ENCODE results near the gene GMEB2. TPM values are rescaled to one million over a fixed set of nuclear protein-coding genes. Genes with fewer than 3 reads are reported as not detected.

The GMEB2 gene
- polyA plus RNA-seq, 4 donors: 8.4 to 10.4 (median 9.6) TPM

GRCh38 chr20:63545814-63546213 lies 81.1 kb downstream of the GMEB2 start:
- 12 to 43% (median 17%) methylated on average over 6 of the region's 6 CpGs for WGBS, 3 donors
- Histone ChIP-seq H3K36me3 (ENCODE audit: control insufficient read depth in 3 of 3, insufficient read depth in 2 of 3, low read depth in 1 of 3, low read length in 3 of 3) (no peaks in the 10 kb centered on the region), H3K27me3 (ENCODE audit: control insufficient read depth in 3 of 3, insufficient read depth in 3 of 3, low read length in 3 of 3) (peaks cover 5 to 44% (median 8%) of the 10 kb centered on the region in 3 donors), H3K4me3 (ENCODE audit: low read depth in 1 of 3, low read length in 3 of 3) (no peak overlapping the region), H3K27ac (ENCODE audit: low read depth in 1 of 3, low read length in 2 of 3) (peak overlapping the region in 1 of 3 donors; percentile 69), H3K4me1 (ENCODE audit: control insufficient read depth in 3 of 3, insufficient read depth in 2 of 3, low read depth in 1 of 3, low read length in 2 of 3) (peaks cover 0 to 25% (median 0%) of the 10 kb centered on the region in 3 donors), H3K9me3 (ENCODE audit: control insufficient read depth in 2 of 2, insufficient read depth in 1 of 2, low read depth in 1 of 2, low read length in 1 of 2) (no peaks in the 10 kb centered on the region)
- DNase-seq: peak in 1 of 2 donors; percentile 51
- no peak for FAIRE-seq

DNA sequence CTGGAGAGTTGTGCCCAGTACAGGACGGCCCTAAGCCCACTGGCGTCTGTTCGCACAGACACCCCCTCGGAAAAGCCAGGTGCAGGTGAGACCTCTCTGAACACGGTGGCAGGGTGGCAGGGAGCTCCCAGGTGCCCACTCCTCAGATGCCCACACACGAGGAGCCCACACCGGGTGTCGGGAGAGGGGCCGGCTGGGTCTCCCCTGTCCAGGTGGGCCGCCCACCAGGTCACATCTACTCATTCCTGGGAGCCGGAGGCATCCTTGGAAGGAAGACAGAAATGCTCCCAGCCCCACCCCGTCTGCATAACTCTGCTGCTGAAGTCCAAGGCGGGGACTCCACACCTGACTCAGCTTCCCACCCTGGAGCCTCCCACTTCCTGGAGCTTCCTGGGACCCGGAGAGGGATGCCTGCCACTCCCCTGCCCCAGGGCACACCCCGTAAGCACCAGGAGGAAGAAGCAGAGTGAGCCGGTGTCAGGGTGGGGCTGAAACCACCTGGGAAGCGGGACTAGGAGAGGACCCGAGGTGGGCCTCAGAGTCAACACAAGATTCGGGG lies 81.9 kb downstream of the GMEB2 start:
- no peak for FAIRE-seq
- peak; percentile 85 to 87 for DNase-seq
- Histone ChIP-seq H3K4me3 (ENCODE audit: low read depth in 1 of 3, low read length in 3 of 3) (no peak overlapping the region), H3K27ac (ENCODE audit: low read depth in 1 of 3, low read length in 2 of 3) (peak overlapping the region in 2 of 3 donors; percentile 14 to 69), H3K9me3 (ENCODE audit: control insufficient read depth in 2 of 2, insufficient read depth in 1 of 2, low read depth in 1 of 2, low read length in 1 of 2) (no peaks in the 10 kb centered on the region), H3K27me3 (ENCODE audit: control insufficient read depth in 3 of 3, insufficient read depth in 3 of 3, low read length in 3 of 3) (peaks cover 5 to 42% (median 8%) of the 10 kb centered on the region in 3 donors), H3K4me1 (ENCODE audit: control insufficient read depth in 3 of 3, insufficient read depth in 2 of 3, low read depth in 1 of 3, low read length in 2 of 3) (peaks cover 0 to 25% (median 0%) of the 10 kb centered on the region in 3 donors), H3K36me3 (ENCODE audit: control insufficient read depth in 3 of 3, insufficient read depth in 2 of 3, low read depth in 1 of 3, low read length in 3 of 3) (no peaks in the 10 kb centered on the region)
- WGBS, 3 donors: 17 to 63% (median 43%) methylated on average over 18 to 19 of the region's 19 CpGs

GRCh38 chr20:63544241-63544957 lies 82.5 kb downstream of the GMEB2 start:
- FAIRE-seq: no peak
- no peaks in the 10 kb centered on the region for H3K9me3 ChIP-seq (ENCODE audit: control insufficient read depth in 2 of 2, insufficient read depth in 1 of 2, low read depth in 1 of 2, low read length in 1 of 2)
- H3K27me3 ChIP-seq (ENCODE audit: control insufficient read depth in 3 of 3, insufficient read depth in 3 of 3, low read length in 3 of 3): peaks cover 2 to 38% (median 8%) of the 10 kb centered on the region in 3 donors
- DNase-seq: peak in 1 of 2 donors; percentile 78
- WGBS, 3 donors: 25 to 57% (median 32%) methylated on average over 25 to 27 of the region's 27 CpGs
- H3K27ac ChIP-seq (ENCODE audit: low read depth in 1 of 3, low read length in 2 of 3): no peak overlapping the region
- H3K4me1 ChIP-seq (ENCODE audit: control insufficient read depth in 3 of 3, insufficient read depth in 2 of 3, low read depth in 1 of 3, low read length in 2 of 3): peaks cover 0 to 25% (median 0%) of the 10 kb centered on the region in 3 donors
- H3K36me3 ChIP-seq (ENCODE audit: control insufficient read depth in 3 of 3, insufficient read depth in 2 of 3, low read depth in 1 of 3, low read length in 3 of 3): no peaks in the 10 kb centered on the region
- H3K4me3 ChIP-seq (ENCODE audit: low read depth in 1 of 3, low read length in 3 of 3): no peak overlapping the region

DNA sequence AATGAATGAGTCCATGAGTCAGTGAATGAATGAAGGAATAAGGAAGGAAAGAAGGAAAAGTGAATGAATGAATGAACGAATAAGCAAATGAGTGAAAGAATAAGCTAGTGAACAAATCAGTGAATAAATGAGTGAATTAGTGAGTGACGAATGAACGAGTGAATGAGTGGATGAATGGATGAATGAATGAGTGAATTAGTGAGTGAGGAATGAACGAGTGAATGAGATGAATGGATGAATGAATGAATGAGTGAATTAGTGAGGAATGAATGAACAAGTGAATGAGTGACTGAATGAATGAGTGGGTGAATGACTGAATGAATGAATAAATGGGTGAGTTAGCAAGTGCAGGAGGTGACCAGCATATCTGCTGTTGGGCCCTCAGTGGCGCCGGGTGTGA lies 83.2 kb downstream of the GMEB2 start:
- no peaks in the 10 kb centered on the region for H3K9me3 ChIP-seq (ENCODE audit: control insufficient read depth in 2 of 2, insufficient read depth in 1 of 2, low read depth in 1 of 2, low read length in 1 of 2)
- no peak overlapping the region for H3K4me3 ChIP-seq (ENCODE audit: low read depth in 1 of 3, low read length in 3 of 3)
- no peak overlapping the region for H3K27ac ChIP-seq (ENCODE audit: low read depth in 1 of 3, low read length in 2 of 3)
- DNase-seq (no peak), FAIRE-seq (no peak)
- H3K4me1 ChIP-seq (ENCODE audit: control insufficient read depth in 3 of 3, insufficient read depth in 2 of 3, low read depth in 1 of 3, low read length in 2 of 3): peaks cover 0 to 25% (median 0%) of the 10 kb centered on the region in 3 donors
- H3K36me3 ChIP-seq (ENCODE audit: control insufficient read depth in 3 of 3, insufficient read depth in 2 of 3, low read depth in 1 of 3, low read length in 3 of 3): no peaks in the 10 kb centered on the region
- WGBS, 3 donors: 60 to 84% (median 81%) methylated on average over 6 of the region's 6 CpGs
- H3K27me3 ChIP-seq (ENCODE audit: control insufficient read depth in 3 of 3, insufficient read depth in 3 of 3, low read length in 3 of 3): peaks cover 0 to 33% (median 8%) of the 10 kb centered on the region in 3 donors

GRCh38 chr20:63543131-63543530 lies 83.8 kb downstream of the GMEB2 start:
- Histone ChIP-seq H3K27me3 (ENCODE audit: control insufficient read depth in 3 of 3, insufficient read depth in 3 of 3, low read length in 3 of 3) (peaks cover 0 to 27% (median 8%) of the 10 kb centered on the region in 3 donors), H3K4me1 (ENCODE audit: control insufficient read depth in 3 of 3, insufficient read depth in 2 of 3, low read depth in 1 of 3, low read length in 2 of 3) (peaks cover 0 to 25% (median 2%) of the 10 kb centered on the region in 3 donors), H3K4me3 (ENCODE audit: low read depth in 1 of 3, low read length in 3 of 3) (no peak overlapping the region), H3K27ac (ENCODE audit: low read depth in 1 of 3, low read length in 2 of 3) (no peak overlapping the region), H3K36me3 (ENCODE audit: control insufficient read depth in 3 of 3, insufficient read depth in 2 of 3, low read depth in 1 of 3, low read length in 3 of 3) (no peaks in the 10 kb centered on the region), H3K9me3 (ENCODE audit: control insufficient read depth in 2 of 2, insufficient read depth in 1 of 2, low read depth in 1 of 2, low read length in 1 of 2) (no peaks in the 10 kb centered on the region)
- WGBS, 3 donors: 69 to 85% (median 84%) methylated on average over 10 of the region's 10 CpGs
- DNase-seq (no peak), FAIRE-seq (no peak)

DNA sequence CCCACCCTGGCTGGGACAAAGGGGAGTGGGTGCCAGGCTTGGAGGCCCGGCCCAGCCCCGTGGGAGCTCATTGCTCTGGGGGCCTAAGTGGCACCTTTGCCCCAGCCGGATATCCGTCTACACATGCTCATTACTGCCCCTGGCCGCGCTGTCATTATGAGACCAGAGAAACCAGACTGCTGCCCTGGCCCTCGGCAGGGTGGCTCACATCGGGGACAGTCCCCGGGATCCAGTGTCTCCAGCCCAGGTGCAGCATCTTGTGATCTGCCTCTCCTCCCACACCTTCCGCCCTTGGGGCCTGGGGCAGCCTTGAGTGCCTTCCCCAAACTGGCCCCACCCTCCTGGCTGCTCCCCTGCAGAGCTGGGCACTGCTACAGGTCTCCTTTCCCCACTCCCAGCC lies 84.2 kb downstream of the GMEB2 start:
- no peak for FAIRE-seq
- H3K9me3 ChIP-seq (ENCODE audit: control insufficient read depth in 2 of 2, insufficient read depth in 1 of 2, low read depth in 1 of 2, low read length in 1 of 2): no peaks in the 10 kb centered on the region
- H3K36me3 ChIP-seq (ENCODE audit: control insufficient read depth in 3 of 3, insufficient read depth in 2 of 3, low read depth in 1 of 3, low read length in 3 of 3): no peaks in the 10 kb centered on the region
- H3K27ac ChIP-seq (ENCODE audit: low read depth in 1 of 3, low read length in 2 of 3): no peak overlapping the region
- H3K4me3 ChIP-seq (ENCODE audit: low read depth in 1 of 3, low read length in 3 of 3): no peak overlapping the region
- peaks cover 0 to 26% (median 2%) of the 10 kb centered on the region in 3 donors for H3K4me1 ChIP-seq (ENCODE audit: control insufficient read depth in 3 of 3, insufficient read depth in 2 of 3, low read depth in 1 of 3, low read length in 2 of 3)
- H3K27me3 ChIP-seq (ENCODE audit: control insufficient read depth in 3 of 3, insufficient read depth in 3 of 3, low read length in 3 of 3): peaks cover 0 to 24% (median 8%) of the 10 kb centered on the region in 3 donors
- WGBS, 3 donors: 66 to 79% (median 70%) methylated on average over 10 of the region's 10 CpGs
- no peak for DNase-seq

GRCh38 chr20:63542031-63542559 lies 84.8 kb downstream of the GMEB2 start:
- no peak for FAIRE-seq
- H3K4me3 ChIP-seq (ENCODE audit: low read depth in 1 of 3, low read length in 3 of 3): no peak overlapping the region

DNA sequence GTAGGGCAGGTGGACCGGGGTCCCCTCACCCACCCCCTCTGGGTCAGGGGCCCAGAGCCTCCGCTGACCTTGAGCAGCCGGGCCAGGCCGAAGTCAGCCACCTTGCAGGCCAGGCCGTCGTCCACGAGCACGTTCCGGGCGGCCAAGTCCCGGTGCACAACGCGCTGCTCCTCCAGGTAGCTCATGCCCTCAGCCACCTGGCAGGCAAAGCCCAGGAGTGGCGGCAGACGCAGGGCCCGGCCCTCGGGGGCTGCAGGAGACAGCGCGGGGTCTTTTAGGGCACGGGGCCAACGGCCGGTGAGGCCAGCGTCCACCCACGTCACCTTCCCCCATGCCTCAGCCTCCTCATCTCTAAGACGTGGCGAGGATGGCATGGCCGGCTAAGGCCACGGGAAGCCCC lies 85.5 kb downstream of the GMEB2 start:
- 87 to 95% (median 91%) methylated on average over 25 to 28 of the region's 28 CpGs for WGBS, 3 donors
- Histone ChIP-seq H3K27me3 (ENCODE audit: control insufficient read depth in 3 of 3, insufficient read depth in 3 of 3, low read length in 3 of 3) (peaks cover 0 to 12% (median 2%) of the 10 kb centered on the region in 3 donors), H3K9me3 (ENCODE audit: control insufficient read depth in 2 of 2, insufficient read depth in 1 of 2, low read depth in 1 of 2, low read length in 1 of 2) (no peaks in the 10 kb centered on the region), H3K27ac (ENCODE audit: low read depth in 1 of 3, low read length in 2 of 3) (no peak overlapping the region), H3K36me3 (ENCODE audit: control insufficient read depth in 3 of 3, insufficient read depth in 2 of 3, low read depth in 1 of 3, low read length in 3 of 3) (no peaks in the 10 kb centered on the region), H3K4me1 (ENCODE audit: control insufficient read depth in 3 of 3, insufficient read depth in 2 of 3, low read depth in 1 of 3, low read length in 2 of 3) (peaks cover 0 to 33% (median 2%) of the 10 kb centered on the region in 3 donors), H3K4me3 (ENCODE audit: low read depth in 1 of 3, low read length in 3 of 3) (no peak overlapping the region)
- DNase-seq (no peak), FAIRE-seq (no peak)

More at GRCh38 chr20:63542031-63542559, 84.8 kb downstream of the GMEB2 start:
- Histone ChIP-seq H3K36me3 (ENCODE audit: control insufficient read depth in 3 of 3, insufficient read depth in 2 of 3, low read depth in 1 of 3, low read length in 3 of 3) (no peaks in the 10 kb centered on the region), H3K4me1 (ENCODE audit: control insufficient read depth in 3 of 3, insufficient read depth in 2 of 3, low read depth in 1 of 3, low read length in 2 of 3) (peaks cover 0 to 32% (median 2%) of the 10 kb centered on the region in 3 donors), H3K27ac (ENCODE audit: low read depth in 1 of 3, low read length in 2 of 3) (no peak overlapping the region), H3K9me3 (ENCODE audit: control insufficient read depth in 2 of 2, insufficient read depth in 1 of 2, low read depth in 1 of 2, low read length in 1 of 2) (no peaks in the 10 kb centered on the region), H3K27me3 (ENCODE audit: control insufficient read depth in 3 of 3, insufficient read depth in 3 of 3, low read length in 3 of 3) (peaks cover 0 to 18% (median 4%) of the 10 kb centered on the region in 3 donors)
- no peak for DNase-seq
- WGBS, 3 donors: 53 to 84% (median 55%) methylated on average over 31 to 36 of the region's 36 CpGs

Data from small intestine (tissue), 7 donors.